GM21381 (cell line): ENCODE results near the gene KCNAB1.
"Not testable (repeated sequence)": the region's sequence is repeated elsewhere in the genome, so short reads cannot be mapped to it uniquely, and the experiment has no call there.

Experiments
- ATAC-seq: cut with Tn5 transposase; IDR thresholded peaks from one replicate; pipeline ENCODE4 v1.9.1; 2021; ENCODE audit warnings: mild to moderate bottlenecking, moderate library complexity; ENCODE audit not compliant: unreplicated experiment

Gene KCNAB1

GRCh38 chr3:156259896-156260295 is 139.5 kb downstream of the KCNAB1 start:
- ATAC-seq, result no peak

GRCh38 chr3:156260331-156260730 is 140.0 kb downstream of the KCNAB1 start:
- no peak for ATAC-seq

- ATAC-seq, result no peak
Observed at GRCh38 chr3:156264771-156265170, 144.4 kb downstream of the KCNAB1 start.

GRCh38 chr3:156271508-156271907 is 151.1 kb downstream of the KCNAB1 start:
- ATAC-seq, result no peak

GRCh38 chr3:156271995-156272719 is 151.8 kb downstream of the KCNAB1 start:
- ATAC-seq, result no peak

GRCh38 chr3:156273111-156273694 is 152.8 kb downstream of the KCNAB1 start:
- ATAC-seq, result no peak

GRCh38 chr3:156274791-156275190 is 154.4 kb downstream of the KCNAB1 start:
- no peak for ATAC-seq

GRCh38 chr3:156284637-156285036 is 164.3 kb downstream of the KCNAB1 start:
- not testable (repeated sequence) for ATAC-seq

- no peak for ATAC-seq
Observed at GRCh38 chr3:156285626-156286025, 165.2 kb downstream of the KCNAB1 start.

GRCh38 chr3:156290924-156291271 is 170.5 kb downstream of the KCNAB1 start:
- ATAC-seq, result no peak

GRCh38 chr3:156291272-156292123 is 171.1 kb downstream of the KCNAB1 start:
- ATAC-seq, result no peak

GRCh38 chr3:156293566-156293965 is 173.2 kb downstream of the KCNAB1 start:
- ATAC-seq, result no peak

- ATAC-seq, result no peak
Observed at GRCh38 chr3:156297582-156297981, 177.2 kb downstream of the KCNAB1 start.

GRCh38 chr3:156298014-156298413 is 177.6 kb downstream of the KCNAB1 start:
- ATAC-seq, result no peak

- no peak for ATAC-seq
Observed at GRCh38 chr3:156298938-156299337, 178.6 kb downstream of the KCNAB1 start.

GRCh38 chr3:156299569-156299968 is 179.2 kb downstream of the KCNAB1 start:
- no peak for ATAC-seq

GRCh38 chr3:156300371-156300770 is 180.0 kb downstream of the KCNAB1 start:
- no peak for ATAC-seq

GRCh38 chr3:156300929-156301840 is 180.8 kb downstream of the KCNAB1 start:
- ATAC-seq, result no peak

GRCh38 chr3:156303001-156303707 is 182.8 kb downstream of the KCNAB1 start:
- no peak for ATAC-seq

GRCh38 chr3:156304406-156304805 is 184.0 kb downstream of the KCNAB1 start:
- ATAC-seq, result no peak
